A204.1 (cell line): Measurements from ENCODE around the gene FGR.

Source experiments
- FAIRE-seq: peaks from 2 replicates; lab custom pipeline; 2012; peaks lifted over from hg19 to GRCh38; lab: Jason Lieb, UNC

Gene FGR

DNA sequence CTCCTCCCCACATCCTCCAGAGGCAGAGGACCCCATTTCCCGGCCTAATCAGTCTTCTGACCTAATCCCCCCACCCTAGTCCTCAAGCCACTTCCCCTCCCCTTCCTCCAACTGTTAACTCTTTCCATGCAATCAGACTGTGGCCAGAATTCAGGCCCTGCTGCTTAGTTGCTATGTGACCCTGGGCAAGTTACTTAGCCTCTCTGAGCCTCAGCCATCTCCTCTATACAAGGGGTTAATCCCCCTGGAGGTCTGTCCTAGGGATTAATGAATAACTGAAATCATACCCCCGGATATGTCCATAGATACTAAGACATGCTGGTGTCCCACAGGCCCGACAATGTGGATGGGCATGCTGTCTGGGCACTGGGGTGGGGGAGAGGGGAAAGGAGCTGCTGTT lies 49.3 kb downstream of the FGR start:
- FAIRE-seq: no peak

GRCh38 chr1:27584453-27584852 lies 50.5 kb downstream of the FGR start:
- FAIRE-seq: no peak

GRCh38 chr1:27583479-27583878 lies 51.5 kb downstream of the FGR start:
- FAIRE-seq: no peak

DNA sequence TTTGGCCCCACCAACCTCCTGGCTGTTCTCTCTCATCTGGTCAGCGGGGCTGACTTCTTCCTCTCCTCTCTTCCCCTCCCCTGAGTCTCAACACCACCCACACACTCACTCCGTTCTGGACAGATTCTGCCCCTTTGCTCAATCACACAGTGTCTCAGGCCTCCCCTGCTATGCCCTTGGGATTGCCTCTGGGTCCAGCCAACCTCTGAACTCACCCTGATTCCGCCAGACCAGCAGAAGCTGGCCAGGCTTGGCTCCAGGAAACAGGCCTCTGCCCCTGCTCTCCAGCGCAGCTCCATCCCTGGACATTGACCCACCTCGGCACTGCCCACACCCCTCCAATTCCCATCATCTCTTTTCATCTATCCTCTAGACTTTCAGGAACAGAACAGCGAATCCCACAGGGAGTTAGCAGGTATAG lies 53.2 kb downstream of the FGR start:
- FAIRE-seq: no peak

DNA sequence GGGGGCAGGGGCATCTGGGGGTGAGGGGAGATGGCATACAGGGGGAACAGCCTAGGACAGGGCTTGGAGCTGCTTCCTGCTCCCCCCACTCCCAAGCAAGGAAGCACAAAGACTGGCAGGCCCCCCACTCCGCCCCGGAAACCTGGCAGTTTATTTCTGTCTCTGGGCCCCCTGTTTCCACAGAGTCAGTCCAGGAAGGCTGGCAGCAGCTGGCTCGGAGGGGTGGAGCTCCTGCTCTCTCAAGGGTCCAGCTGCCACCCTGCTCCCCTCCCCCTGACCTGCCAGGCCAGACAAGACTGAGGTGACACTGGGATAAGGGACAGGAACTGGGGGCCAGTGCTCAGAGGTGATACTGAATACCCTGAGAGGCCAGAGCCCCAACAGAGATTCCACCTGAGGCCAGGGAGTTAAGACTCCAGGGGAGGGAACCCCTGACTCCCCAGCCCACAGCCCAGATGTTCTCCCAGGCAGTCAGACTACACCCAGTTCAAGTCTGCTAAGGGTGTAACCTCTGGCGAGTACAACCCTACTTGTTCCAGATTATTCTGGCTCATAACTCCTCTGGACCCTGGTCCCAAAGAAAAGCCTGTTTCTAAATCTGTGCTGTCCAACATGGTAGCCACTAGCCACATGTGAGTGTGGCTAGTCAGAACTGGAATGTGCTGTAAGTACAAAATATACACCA lies 57.3 kb downstream of the FGR start:
- no peak for FAIRE-seq

- no peak for FAIRE-seq
Observed at GRCh38 chr1:27576806-27577227, 58.2 kb downstream of the FGR start.

DNA sequence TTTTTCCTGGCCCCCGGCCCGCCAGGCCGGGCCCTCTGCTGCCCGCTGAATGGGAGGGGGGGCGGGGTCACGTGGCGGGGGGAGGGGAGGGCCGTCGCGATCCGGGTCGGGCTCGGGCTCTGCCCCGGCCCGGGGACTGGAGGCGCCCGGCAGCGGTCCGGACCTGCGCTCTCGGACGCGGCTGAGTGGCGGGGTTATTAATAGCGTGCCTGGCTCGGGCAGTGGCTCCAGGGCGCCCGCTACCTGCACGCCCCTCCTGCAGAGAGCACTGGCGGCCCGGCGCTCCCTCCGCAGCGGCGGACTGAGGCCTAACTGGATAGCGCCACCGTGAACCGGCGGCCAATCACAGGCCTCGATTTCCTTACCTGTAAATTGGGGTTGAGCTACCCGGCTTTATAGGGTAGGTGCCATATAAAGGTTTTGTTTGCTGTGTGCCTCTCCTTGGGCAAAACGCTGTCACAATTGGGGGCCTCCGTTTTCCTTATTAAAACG lies 59.1 kb downstream of the FGR start:
- no peak for FAIRE-seq

- FAIRE-seq: no peak
Observed at GRCh38 chr1:27574871-27575831, 59.8 kb downstream of the FGR start.

DNA sequence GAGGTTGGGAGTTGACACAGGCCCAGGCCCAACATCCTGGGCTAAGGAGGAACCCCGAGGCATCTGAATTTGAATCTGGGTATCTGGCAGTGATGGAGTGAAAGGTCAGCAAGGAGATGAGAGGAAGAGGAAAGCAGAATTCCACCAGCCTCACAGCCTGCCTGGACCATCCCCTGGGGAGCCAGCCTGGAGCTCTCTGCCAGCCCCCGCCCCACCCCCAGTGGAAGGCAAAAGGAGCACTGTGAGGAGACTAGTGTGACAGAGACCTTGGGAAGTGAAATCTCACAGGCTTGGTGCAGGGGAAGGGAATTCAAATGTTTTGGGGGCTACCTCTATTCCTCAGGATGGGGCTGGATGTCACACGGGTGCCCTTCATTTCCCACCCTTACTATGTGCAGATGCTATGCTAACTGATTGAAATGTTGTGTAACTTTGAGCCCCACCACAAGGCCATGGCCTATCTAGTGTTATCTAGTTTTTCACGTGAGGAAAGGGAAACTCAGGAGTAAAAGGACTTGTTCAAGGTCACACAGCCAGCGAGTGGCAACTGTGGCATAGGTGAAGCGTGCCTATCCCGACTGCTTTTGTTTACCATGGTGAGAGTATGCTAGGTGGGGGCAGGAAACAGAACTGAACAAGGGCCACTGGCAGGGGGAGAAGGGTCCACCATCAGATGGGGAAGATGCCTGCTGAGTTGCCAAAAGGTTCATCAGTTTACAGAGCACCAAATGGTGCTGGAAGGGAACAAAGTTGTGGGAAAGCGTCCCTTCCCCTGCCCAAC lies 60.8 kb downstream of the FGR start:
- no peak for FAIRE-seq

DNA sequence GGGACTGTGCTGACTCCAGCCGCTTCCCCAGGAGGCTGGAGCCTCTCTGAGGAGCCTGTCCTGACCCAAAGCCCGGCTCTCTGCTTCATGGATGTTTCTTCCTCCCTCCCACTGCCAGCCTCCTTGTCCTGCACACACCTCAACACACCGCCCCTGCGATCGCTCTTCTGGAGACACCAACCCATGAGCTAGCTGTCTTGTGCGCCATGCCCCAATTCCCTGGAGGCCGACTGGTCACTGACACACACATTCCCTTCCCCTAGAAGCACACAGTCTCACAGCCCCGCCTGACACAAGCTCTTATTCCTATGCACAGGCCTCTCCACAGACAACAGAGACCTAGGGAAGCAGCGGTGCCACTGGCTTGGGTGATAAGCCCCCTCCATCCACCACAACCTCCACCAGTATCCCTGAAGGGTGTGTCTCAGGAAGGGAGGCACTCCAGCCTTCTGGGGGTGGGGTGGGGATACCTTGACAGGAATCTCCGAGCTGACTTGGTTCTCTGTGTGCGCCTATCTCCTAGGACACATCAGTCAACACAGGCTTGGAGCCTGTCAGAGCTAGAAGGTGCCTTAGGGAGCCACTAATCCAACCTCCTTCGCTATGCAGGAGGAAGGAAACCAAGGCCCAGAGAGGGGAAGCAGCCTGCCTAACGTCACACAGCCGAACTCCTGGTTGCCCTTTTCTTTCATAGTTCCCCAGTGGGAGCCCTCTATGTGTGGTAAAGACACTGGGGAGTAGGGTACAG lies 62.1 kb downstream of the FGR start:
- no peak for FAIRE-seq

- FAIRE-seq: no peak
Observed at GRCh38 chr1:27572019-27572678, 62.8 kb downstream of the FGR start.

DNA sequence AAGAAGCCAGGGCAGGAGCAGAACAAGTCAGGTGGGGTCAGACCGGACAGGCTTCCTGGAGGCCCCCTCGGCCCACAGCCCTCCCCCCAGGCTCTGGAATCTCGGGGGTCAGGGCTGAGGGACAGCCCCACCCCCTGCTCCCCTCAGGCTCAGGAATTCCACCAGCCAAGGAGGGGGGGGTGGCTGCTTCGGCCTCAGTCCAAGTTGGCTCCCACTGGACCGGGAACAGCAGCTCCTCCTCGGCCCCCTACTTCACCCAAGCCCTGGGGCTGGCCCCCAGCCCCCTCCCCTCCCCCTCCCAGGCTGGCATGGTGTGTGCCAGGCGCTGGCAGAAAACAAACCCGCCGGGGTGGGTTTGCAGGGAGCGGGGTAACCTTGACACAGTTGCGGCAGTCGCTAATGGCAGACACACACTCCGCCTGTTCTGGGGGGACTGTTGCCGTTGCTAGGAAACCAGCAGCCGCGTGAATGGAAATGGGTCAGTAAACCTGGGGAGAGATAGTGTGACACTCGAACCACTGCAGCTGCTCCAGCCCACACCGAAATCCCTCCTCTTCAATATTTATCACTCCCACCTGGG lies 63.5 kb downstream of the FGR start:
- FAIRE-seq: no peak

DNA sequence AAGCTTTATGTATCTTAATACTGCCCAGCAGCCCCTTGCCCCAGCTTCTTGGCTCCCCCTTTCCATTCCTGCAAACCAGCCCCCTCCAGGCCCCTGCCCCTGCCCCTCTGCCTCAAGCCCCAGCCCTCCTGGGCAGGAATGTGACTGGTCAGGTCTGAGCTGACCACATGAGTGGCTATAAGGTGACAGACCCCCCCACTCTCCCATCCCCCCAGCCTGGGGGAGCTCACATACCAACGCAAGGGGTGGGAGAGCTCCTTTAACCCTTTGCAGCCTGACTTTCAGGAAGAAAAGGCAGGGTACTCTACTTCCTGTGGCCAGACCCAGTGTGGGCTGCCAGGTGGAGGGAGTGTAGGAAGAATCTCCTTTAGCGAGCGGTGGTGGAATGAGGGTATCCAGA lies 64.2 kb downstream of the FGR start:
- no peak for FAIRE-seq

DNA sequence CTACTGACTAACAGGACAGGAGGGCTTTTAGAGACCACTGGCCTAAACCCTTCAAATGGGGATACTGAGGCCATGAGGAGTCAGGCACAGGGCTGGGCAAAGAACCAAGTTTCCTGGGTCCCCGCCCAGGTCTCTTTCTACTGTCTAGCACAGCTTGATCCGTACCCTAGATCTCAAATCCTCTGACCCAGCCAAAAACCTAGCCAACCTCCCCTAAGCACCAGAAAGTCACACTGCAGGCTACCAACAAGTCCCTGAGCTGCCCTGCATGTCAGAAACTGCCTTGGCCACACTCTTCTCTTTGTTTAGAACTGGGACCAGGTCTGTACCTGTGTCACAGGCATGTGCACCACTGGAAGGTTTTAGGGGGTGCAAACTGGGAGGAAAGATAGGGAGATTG lies 64.6 kb downstream of the FGR start:
- FAIRE-seq: no peak

DNA sequence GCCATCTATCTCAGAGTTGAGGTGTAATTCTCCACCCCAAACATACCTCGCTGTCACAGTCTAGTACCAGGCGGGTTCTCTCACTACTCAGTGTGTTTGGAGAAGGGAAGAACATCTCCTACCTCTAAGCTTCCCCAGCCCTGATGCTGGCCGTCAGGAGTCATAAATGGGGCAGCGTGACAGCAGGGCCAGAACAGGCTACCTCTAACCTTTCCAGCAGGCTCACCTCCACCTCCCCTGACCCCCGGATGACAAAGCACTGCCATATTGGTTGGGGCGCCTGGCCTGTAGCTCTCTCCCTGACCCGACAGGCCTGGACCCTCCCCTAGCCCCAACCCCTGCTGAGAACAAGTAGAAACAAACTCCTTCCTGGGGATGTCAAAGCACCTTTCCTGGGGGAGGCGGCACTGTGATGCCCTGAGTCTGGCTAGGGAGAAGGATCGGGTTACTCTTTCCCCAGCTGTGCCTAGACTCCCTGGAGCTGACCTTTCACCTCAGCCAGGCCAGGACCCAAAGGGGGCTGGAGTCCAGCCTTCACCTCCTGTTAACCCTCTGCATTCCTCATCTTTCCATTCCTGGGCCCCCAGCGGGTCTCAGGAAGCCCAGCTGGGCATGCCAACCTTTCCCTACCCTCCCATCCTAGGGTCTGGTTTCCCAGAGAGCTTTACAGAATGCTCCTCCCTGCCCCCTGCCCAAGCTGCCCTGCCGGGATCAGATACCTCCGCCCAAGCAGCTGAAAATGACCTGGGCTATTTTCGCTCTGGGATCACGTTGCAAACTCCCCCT lies 65.3 kb downstream of the FGR start:
- no peak for FAIRE-seq

GRCh38 chr1:27569088-27569460 lies 65.9 kb downstream of the FGR start:
- no peak for FAIRE-seq

DNA sequence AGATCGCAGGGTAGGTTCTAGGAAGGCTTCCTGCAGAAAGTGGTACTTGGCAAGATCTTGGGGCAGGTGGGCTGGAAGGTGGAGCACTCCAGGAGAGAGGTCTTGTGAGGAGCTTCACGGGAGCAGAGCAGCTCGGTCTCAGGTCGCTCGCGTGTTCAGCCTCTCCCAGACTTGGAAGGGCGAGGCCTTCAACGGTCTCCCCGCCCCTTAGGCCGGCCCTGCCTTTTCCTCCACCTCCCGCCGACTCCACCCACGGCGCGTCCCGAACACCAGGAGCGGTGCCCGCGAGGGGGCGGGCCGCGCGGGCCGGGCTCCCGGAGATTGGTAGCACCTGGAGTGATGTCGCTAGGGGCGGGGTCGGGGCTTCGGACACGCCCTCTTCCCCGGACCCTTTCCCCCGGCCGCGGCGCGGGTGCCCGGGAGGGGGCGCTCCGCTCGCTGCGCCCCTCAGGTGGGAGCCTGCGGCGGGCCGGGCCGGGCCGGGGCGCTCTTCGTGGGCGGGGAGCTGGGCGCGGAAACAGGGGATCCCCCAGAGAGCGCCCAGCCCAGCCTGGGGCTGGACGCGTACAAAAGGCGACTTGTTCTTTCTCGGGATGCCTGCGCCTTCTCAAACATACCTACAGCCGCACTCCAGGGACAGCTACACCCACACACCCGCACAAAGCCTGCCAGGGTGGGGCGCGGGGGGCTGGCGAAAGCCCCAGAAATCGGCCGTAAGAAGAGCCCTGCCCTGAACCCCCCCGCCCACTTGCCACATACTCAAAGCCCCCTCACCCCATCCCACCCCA lies 66.5 kb downstream of the FGR start:
- no peak for FAIRE-seq

DNA sequence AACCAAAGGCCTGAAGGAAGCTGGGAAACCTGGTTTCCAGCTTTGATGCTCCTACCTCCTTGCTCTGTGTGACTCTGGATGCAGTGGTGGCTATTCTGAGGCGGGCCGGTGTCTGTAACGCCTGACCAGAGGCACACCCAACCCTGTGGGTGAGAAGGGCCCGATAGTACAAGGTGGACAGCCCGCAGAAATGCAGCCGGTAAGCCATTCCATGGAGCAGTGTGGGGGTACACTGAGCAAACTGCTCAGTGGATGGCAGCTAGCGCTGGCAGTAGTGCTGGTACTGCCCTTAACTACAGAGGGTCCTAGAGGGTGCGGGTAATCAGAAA lies 67.0 kb downstream of the FGR start:
- no peak for FAIRE-seq

DNA sequence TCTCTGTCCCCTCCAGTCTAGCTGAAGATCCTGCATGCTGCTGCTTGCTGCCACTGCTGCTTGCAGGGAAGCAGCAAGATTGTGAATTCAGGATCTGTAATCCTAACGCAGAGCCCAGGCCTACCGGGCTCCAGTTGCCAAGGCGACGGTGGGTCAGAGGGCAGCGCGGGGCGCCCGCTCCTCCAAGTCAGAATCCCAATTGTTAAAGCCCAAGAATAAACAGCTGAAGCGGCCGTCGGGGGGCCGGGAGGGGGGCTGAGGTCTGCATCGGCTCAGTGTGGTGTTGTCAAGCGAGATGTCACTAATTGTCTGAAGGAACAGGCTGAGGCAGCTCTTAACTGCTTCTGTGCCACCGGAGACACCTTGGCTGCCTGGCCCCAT lies 67.8 kb downstream of the FGR start:
- no peak for FAIRE-seq
